OCI-M1 (cell line): ENCODE measurements around the gene CRYGS.
A peak's percentile ranks its signal among the peaks of the same experiment; 100 is the strongest.
"Not testable (repeated sequence)": the region's sequence is repeated elsewhere in the genome, so short reads cannot be mapped to it uniquely, and the experiment has no call there.

ENCODE experiments used
- DNase-seq: peaks from one replicate; lab custom pipeline; 2025; lab: John Stamatoyannopoulos, UW

The CRYGS gene

DNA sequence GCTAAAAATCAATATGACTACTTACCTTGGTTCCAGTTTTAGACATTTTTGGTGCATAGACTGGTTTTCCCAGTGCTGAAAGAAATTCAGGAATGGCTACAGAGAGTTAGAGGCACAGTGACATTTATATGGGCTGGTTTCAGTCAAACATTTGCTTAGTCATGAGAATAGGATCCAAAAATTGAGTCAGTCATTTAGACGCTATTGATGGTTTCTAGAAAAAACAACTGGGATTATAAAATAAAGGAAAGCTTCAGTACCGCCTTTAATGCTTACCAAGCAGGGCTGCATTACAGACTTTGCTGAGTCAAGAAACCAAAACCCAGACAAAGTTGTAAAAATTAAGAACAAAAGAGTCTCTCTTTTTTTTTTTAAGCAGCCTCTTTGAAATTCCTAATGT is at the start of gene CRYGS:
Gene CRYGS (minus strand): TSS at position 100 of the 400 bp plus-strand sequence. CDS start 54 bp downstream, at position 46.
- DNase-seq, result no peak

DNA sequence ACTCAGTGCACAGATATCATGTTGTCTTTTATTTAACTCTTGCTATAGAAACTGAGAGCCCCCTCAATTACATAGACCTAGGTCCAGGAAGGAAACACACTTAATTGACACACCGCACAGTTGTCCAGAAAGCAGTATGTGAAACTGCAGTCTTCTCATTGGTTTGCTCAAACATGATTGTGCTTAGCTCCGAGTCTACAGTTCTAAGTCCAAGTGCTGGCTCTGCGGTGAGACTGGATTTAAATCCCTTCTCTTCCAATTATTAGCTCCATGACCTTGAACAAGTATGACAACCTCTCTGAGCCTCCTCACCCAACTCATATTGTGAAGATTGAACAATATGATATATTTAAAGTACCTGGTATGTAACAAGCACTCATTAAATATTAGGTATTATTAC is 49.7 kb upstream of the CRYGS start:
- DNase-seq, result no peak

- DNase-seq, result no peak
These were observed 48.5 kb upstream of the CRYGS start for GRCh38 chr3:186592682-186593081.

GRCh38 chr3:186590580-186591295 is 46.6 kb upstream of the CRYGS start:
- DNase-seq, result no peak

DNA sequence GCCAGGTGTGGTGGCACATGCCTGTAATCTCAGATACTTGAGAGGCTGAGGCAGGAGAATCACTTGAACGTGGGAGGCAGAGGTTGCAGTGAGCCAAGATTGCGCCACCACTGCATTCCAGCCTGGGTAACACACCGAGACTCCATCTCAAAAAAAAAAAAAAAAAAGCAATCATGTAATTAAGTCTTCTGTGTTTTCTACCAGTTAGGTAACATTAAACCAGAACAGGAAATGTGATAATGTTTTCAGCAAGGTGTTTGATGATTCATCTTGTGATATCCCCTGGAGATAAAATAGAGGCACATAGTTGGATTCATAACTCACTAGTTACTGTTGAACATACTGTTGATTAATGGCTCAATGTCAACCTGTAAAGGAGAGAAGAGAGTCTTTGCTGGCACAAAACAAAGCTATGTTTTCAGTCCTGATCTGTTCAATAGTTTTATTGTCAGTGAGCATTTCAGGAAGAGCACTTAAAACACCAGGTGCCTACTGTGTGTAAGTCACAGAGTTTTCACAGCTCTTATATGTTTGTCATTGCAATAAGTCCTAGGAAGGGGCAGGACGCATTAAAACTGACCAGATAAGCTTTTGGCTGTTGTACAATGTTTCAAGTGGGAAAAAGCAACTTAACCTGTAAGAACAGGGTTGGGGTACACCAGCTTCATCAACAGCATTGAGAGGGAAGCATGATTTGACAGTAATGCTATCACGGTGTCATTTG is 45.8 kb upstream of the CRYGS start:
- no peak for DNase-seq

DNA sequence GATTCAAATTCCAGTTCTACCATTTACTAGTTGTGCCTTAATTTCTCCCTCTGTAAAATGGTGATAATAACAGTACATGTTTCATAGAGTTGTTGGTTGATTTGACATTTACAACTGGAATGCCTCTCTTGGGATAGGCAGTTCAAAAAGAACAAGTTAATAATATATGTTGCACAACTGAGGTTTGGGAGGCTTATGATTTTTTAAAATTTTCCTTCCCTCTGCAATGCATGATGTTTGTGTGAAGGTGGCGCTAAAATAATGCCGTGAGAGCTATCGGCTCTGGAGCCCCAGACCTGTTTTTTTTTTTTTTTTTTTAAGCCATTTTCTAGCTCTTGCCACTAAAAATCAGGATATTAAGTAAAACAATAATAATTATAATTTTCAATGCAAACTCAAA is 44.9 kb upstream of the CRYGS start:
- peak; percentile 22 for DNase-seq

DNA sequence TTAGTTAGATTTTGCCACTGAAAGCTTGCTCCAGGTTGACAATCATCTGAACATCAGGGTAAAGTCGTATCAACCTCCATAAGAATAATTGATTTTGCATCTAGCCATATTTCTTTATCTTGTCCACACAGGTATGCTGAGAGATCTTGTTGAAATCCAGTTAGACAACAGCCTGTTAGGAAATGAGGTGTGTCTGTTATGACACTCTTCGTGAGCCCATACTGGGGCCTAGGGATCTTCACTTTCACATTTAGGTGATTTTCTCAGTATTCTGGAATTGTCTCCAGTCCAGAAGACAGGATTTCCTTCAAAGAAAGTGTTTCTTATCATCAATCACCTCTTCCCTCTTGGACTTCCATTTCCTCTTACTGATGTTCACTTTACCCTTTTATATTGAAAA is 44.5 kb upstream of the CRYGS start:
- peak; percentile 2 for DNase-seq

GRCh38 chr3:186587183-186587582 is 43.0 kb upstream of the CRYGS start:
- no peak for DNase-seq

GRCh38 chr3:186586245-186586644 is 42.1 kb upstream of the CRYGS start:
- not testable (repeated sequence) for DNase-seq

DNA sequence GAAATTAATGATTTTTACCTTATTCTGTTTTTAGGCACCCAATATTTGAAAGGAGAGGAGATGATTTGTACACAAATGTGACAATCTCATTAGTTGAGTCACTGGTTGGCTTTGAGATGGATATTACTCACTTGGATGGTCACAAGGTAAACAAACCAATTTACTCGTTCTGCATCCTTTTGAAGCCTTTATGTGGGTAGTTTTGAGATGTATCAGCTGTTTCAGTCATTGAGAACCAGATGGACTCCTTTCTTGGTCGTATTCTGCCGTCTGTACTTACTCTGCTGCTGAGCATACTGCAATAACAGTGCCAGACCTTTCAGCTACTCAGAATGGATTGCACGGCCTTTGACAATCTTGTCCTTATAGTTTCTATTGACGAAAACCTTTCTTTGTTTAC is 39.7 kb upstream of the CRYGS start:
- DNase-seq, result no peak

DNA sequence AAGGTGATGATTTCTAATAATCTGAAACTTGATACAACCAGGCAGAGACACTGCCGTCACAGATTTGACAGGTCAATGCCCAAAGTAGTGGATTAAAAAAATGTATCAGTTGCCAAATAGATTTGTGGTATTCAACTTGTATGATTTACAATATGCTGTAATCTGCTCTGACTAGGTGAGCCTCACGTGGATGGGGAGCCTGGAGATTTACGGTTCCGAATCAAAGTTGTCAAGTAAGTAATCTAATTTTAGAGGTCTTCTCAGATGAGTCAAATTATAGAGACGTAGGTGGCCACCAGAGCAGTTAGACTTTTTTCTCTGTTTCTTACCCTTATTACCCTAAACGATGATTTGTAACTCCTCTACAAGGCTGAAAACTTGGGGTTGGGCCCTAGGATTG is 38.4 kb upstream of the CRYGS start:
- DNase-seq, result no peak

GRCh38 chr3:186580785-186581184 is 36.6 kb upstream of the CRYGS start:
- DNase-seq, result no peak

GRCh38 chr3:186577521-186577920 is 33.3 kb upstream of the CRYGS start:
- DNase-seq, result no peak

- DNase-seq, result peak; percentile 21
These were observed 27.4 kb upstream of the CRYGS start for GRCh38 chr3:186571644-186572013.

GRCh38 chr3:186570941-186571643 is 26.9 kb upstream of the CRYGS start:
- DNase-seq, result no peak

- DNase-seq, result peak; percentile 98
These were observed 26.1 kb upstream of the CRYGS start, which contains the start of gene DNAJB11 for GRCh38 chr3:186570096-186570940. Gene DNAJB11, plus strand, starts transcription at chr3:186570720. Its CDS starts 178 bp downstream, at chr3:186570898.

DNA sequence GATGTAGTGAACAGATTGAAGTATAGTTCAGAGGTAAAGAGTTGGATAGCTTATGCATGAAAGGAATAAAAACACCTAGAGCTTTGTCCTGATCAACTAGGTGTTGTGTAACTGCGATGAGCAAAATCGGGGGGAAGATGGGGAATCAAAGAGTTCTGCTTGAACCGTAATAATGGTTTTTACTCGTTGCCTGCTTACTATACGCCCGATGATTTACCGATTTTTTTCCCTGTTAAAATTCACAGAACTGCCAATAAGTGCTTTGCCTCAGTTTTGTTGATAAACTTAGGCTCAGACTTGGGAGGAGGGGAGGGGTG is 25.6 kb upstream of the CRYGS start:
- no peak for DNase-seq

- not testable (repeated sequence) for DNase-seq
These were observed 25.2 kb upstream of the CRYGS start for GRCh38 chr3:186569361-186569760.

- peak; percentile 91 for DNase-seq
These were observed 23.1 kb upstream of the CRYGS start, which contains the start of gene TBCCD1 for GRCh38 chr3:186567072-186567921. Gene TBCCD1, minus strand, starts transcription at chr3:186567339. Its CDS starts 3,010 bp downstream, at chr3:186564329.

DNA sequence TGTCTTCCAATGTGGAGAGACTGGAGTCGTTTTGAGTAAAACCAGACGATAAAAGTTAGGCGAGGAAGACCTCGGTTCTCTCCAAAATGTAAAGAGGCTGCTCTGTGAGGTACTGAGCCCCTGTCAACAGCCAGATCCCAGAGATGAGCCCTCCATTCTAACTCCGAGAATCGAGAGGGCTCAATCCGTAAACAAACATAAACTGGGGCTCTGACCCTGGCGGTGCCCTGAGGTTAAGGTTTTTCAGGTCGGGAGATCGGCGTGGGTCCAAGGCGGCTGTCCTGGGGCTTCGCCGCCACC is 22.5 kb upstream of the CRYGS start:
- no peak for DNase-seq

GRCh38 chr3:186564586-186564985 is 20.4 kb upstream of the CRYGS start:
- DNase-seq, result no peak
